Neural progenitor cell (in vitro differentiated cells): ENCODE data around the gene MYO15B.

ENCODE experiments used
- EZH2 ChIP-seq: fragments of 200-600 bp; sonication (generic); IDR thresholded peaks from 2 replicates; pipeline ENCODE4 v1.6.1; 2017; ENCODE audit warnings: antibody characterized with exemption, mild to moderate bottlenecking, moderate library complexity
- TF ChIP-seq, protein P1 (sequence below): fragments of 200-600 bp; sonication (generic); IDR thresholded peaks from 2 replicates; pipeline ENCODE4 v1.5.1; 2017; ENCODE audit warnings: antibody characterized with exemption, mild to moderate bottlenecking

DNA sequence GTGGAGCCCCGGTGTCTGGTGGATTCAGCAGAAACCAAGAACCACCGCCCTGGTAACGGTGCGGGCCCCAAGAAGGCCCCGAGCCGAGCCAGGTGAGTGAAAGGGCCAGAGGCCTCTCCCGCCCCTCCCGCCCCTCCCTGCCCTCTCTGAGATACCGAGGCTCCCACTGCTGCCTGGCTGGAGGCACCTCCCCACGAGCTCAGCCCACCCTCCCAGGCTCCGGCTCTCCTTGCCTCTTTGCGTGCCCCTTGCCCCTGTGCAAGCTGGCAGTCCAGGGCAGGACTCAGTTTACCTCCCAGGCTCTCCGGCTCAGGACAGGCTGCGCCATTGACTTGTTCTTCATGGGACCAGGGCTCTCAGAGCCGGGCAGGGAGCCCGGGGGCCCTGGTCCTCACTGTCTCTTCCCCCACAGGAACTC lies 14.1 kb upstream of the MYO15B start:
- TF ChIP-seq, protein P1, sequence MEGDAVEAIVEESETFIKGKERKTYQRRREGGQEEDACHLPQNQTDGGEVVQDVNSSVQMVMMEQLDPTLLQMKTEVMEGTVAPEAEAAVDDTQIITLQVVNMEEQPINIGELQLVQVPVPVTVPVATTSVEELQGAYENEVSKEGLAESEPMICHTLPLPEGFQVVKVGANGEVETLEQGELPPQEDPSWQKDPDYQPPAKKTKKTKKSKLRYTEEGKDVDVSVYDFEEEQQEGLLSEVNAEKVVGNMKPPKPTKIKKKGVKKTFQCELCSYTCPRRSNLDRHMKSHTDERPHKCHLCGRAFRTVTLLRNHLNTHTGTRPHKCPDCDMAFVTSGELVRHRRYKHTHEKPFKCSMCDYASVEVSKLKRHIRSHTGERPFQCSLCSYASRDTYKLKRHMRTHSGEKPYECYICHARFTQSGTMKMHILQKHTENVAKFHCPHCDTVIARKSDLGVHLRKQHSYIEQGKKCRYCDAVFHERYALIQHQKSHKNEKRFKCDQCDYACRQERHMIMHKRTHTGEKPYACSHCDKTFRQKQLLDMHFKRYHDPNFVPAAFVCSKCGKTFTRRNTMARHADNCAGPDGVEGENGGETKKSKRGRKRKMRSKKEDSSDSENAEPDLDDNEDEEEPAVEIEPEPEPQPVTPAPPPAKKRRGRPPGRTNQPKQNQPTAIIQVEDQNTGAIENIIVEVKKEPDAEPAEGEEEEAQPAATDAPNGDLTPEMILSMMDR = no peak
- no peak for TF ChIP-seq EZH2
